ENCODE measurements around the gene CFAP46. TPM values are rescaled to one million over a fixed set of nuclear protein-coding genes. Genes with fewer than 3 reads are reported as not detected.
"Not testable (repeated sequence)": the region's sequence is repeated elsewhere in the genome, so short reads cannot be mapped to it uniquely, and the experiment has no call there.

CFAP46 gene
- total RNA-seq, 1 donor from 2014 or later: not detected

- Mint-ChIP-seq H3K27me3 (no peaks in the 10 kb centered on the region), H3K36me3 (ENCODE audit: low read depth) (peaks cover 11% of the 10 kb centered on the region), H3K4me1 (no peaks in the 10 kb centered on the region), H3K4me3 (no peak overlapping the region), H3K9me3 (no peaks in the 10 kb centered on the region), H3K27ac (no peak overlapping the region)
- intact Hi-C loops (cut with micrococcal nuclease): no loop called here
- no peak for DNase-seq
Observed at GRCh38 chr10:132774902-132775863, 167.2 kb downstream of the CFAP46 start.

- Mint-ChIP-seq H3K27ac (no peak overlapping the region), H3K4me1 (no peaks in the 10 kb centered on the region), H3K36me3 (ENCODE audit: low read depth) (peaks cover 12% of the 10 kb centered on the region), H3K27me3 (no peaks in the 10 kb centered on the region), H3K4me3 (no peak overlapping the region), H3K9me3 (no peaks in the 10 kb centered on the region)
- intact Hi-C loops (cut with micrococcal nuclease): no loop called here
- no peak for DNase-seq
Observed at GRCh38 chr10:132774181-132774901, 168.0 kb downstream of the CFAP46 start.

GRCh38 chr10:132772816-132773215 lies 169.6 kb downstream of the CFAP46 start:
- intact Hi-C loops (cut with micrococcal nuclease); H3K27me3 Mint-ChIP-seq; H3K27ac Mint-ChIP-seq; H3K9me3 Mint-ChIP-seq; H3K4me1 Mint-ChIP-seq; DNase-seq; H3K4me3 Mint-ChIP-seq: not testable (repeated sequence)
- peaks cover 23% of the 10 kb centered on the region for H3K36me3 Mint-ChIP-seq (ENCODE audit: low read depth)

GRCh38 chr10:132770061-132771021 lies 172.0 kb downstream of the CFAP46 start:
- no peaks in the 10 kb centered on the region for H3K27me3 Mint-ChIP-seq
- H3K36me3 Mint-ChIP-seq (ENCODE audit: low read depth): peaks cover 31% of the 10 kb centered on the region
- DNase-seq: no peak
- H3K4me1 Mint-ChIP-seq: no peaks in the 10 kb centered on the region
- intact Hi-C loops (cut with micrococcal nuclease): no loop called here
- H3K9me3 Mint-ChIP-seq: no peaks in the 10 kb centered on the region
- H3K27ac Mint-ChIP-seq: no peak overlapping the region
- no peak overlapping the region for H3K4me3 Mint-ChIP-seq

- DNase-seq: no peak
- Mint-ChIP-seq H3K4me3 (no peak overlapping the region), H3K4me1 (no peaks in the 10 kb centered on the region), H3K9me3 (no peaks in the 10 kb centered on the region), H3K27me3 (no peaks in the 10 kb centered on the region), H3K36me3 (ENCODE audit: low read depth) (peaks cover 32% of the 10 kb centered on the region), H3K27ac (no peak overlapping the region)
- intact Hi-C loops (cut with micrococcal nuclease): no loop called here
Observed at GRCh38 chr10:132768346-132769248, 173.8 kb downstream of the CFAP46 start.

GRCh38 chr10:132766291-132766690 lies 176.1 kb downstream of the CFAP46 start:
- H3K27ac Mint-ChIP-seq: no peak overlapping the region
- no peaks in the 10 kb centered on the region for H3K27me3 Mint-ChIP-seq
- peaks cover 31% of the 10 kb centered on the region for H3K36me3 Mint-ChIP-seq (ENCODE audit: low read depth)
- intact Hi-C loops (cut with micrococcal nuclease): no loop called here
- no peaks in the 10 kb centered on the region for H3K9me3 Mint-ChIP-seq
- no peak overlapping the region for H3K4me3 Mint-ChIP-seq
- no peak for DNase-seq
- H3K4me1 Mint-ChIP-seq: peaks cover 9% of the 10 kb centered on the region

GRCh38 chr10:132765435-132765834 lies 176.9 kb downstream of the CFAP46 start:
- Mint-ChIP-seq H3K9me3 (no peaks in the 10 kb centered on the region), H3K4me3 (no peak overlapping the region), H3K27ac (no peak overlapping the region), H3K36me3 (ENCODE audit: low read depth) (peaks cover 26% of the 10 kb centered on the region), H3K27me3 (no peaks in the 10 kb centered on the region), H3K4me1 (peaks cover 9% of the 10 kb centered on the region)
- no peak for DNase-seq
- intact Hi-C loops (cut with micrococcal nuclease): no loop called here

GRCh38 chr10:132764108-132764507 lies 178.3 kb downstream of the CFAP46 start:
- Mint-ChIP-seq H3K9me3 (no peaks in the 10 kb centered on the region), H3K36me3 (ENCODE audit: low read depth) (peaks cover 21% of the 10 kb centered on the region), H3K27ac (no peak overlapping the region), H3K4me3 (no peak overlapping the region), H3K27me3 (no peaks in the 10 kb centered on the region), H3K4me1 (peaks cover 9% of the 10 kb centered on the region)
- no peak for DNase-seq
- intact Hi-C loops (cut with micrococcal nuclease): no loop called here

- Mint-ChIP-seq H3K9me3 (no peaks in the 10 kb centered on the region), H3K27me3 (no peaks in the 10 kb centered on the region), H3K4me1 (peaks cover 9% of the 10 kb centered on the region), H3K27ac (no peak overlapping the region), H3K4me3 (no peak overlapping the region), H3K36me3 (ENCODE audit: low read depth) (peaks cover 17% of the 10 kb centered on the region)
- intact Hi-C loops (cut with micrococcal nuclease): no loop called here
- no peak for DNase-seq
Observed at GRCh38 chr10:132763545-132763944, 178.8 kb downstream of the CFAP46 start.

- Mint-ChIP-seq H3K36me3 (ENCODE audit: low read depth) (peaks cover 9% of the 10 kb centered on the region), H3K9me3 (no peaks in the 10 kb centered on the region), H3K27ac (no peak overlapping the region), H3K4me1 (peaks cover 9% of the 10 kb centered on the region), H3K27me3 (no peaks in the 10 kb centered on the region), H3K4me3 (no peak overlapping the region)
- intact Hi-C loops (cut with micrococcal nuclease): no loop called here
- DNase-seq: no peak
Observed at GRCh38 chr10:132762267-132762666, 180.1 kb downstream of the CFAP46 start.

- no peak overlapping the region for H3K27ac Mint-ChIP-seq
- no peak overlapping the region for H3K4me3 Mint-ChIP-seq
- H3K27me3 Mint-ChIP-seq: no peaks in the 10 kb centered on the region
- no peaks in the 10 kb centered on the region for H3K9me3 Mint-ChIP-seq
- no peak for DNase-seq
- H3K36me3 Mint-ChIP-seq (ENCODE audit: low read depth): peaks cover 8% of the 10 kb centered on the region
- H3K4me1 Mint-ChIP-seq: peaks cover 9% of the 10 kb centered on the region
- intact Hi-C loops (cut with micrococcal nuclease): no loop called here
Observed at GRCh38 chr10:132761395-132762060, 180.8 kb downstream of the CFAP46 start.

- peaks cover 19% of the 10 kb centered on the region for H3K36me3 Mint-ChIP-seq (ENCODE audit: low read depth)
- H3K27ac Mint-ChIP-seq: no peak overlapping the region
- no peaks in the 10 kb centered on the region for H3K27me3 Mint-ChIP-seq
- intact Hi-C loops (cut with micrococcal nuclease): no loop called here
- peaks cover 9% of the 10 kb centered on the region for H3K4me1 Mint-ChIP-seq
- no peak for DNase-seq
- H3K4me3 Mint-ChIP-seq: no peak overlapping the region
- H3K9me3 Mint-ChIP-seq: peaks cover 5% of the 10 kb centered on the region
Observed at GRCh38 chr10:132758865-132759264, 183.5 kb downstream of the CFAP46 start.
